DOHH2 (cell line): ENCODE results near the gene KRT6C.

Experiments
- H3F3A ChIP-seq: fragments of 200-600 bp; sonication (generic), shearing (Covaris generic); 2 replicates; pipeline ENCODE4 v1.6.0; 2016; ENCODE audit warnings: antibody characterized with exemption, mild to moderate bottlenecking; ENCODE audit not compliant: control insufficient read depth, insufficient read depth
- H3K27ac ChIP-seq: fragments of 200-600 bp; sonication (generic); 2 replicates; pipeline ENCODE4 v1.5.1; 2014; ENCODE audit warnings: low read depth, mild to moderate bottlenecking, low read length, moderate library complexity
- H3K27me3 ChIP-seq: fragments of 200-600 bp; sonication (generic); 2 replicates; pipeline ENCODE4 v1.6.1; 2014; ENCODE audit warnings: mild to moderate bottlenecking, low read length, mixed read lengths; ENCODE audit not compliant: control insufficient read depth
- H3K36me3 ChIP-seq: fragments of 200-600 bp; sonication (generic); 2 replicates; pipeline ENCODE4 v1.6.1; 2014; ENCODE audit warnings: mild to moderate bottlenecking, low read length, moderate library complexity, mixed read lengths; ENCODE audit not compliant: control insufficient read depth
- H3K4me1 ChIP-seq: fragments of 200-600 bp; sonication (generic); 2 replicates; pipeline ENCODE4 v1.6.1; 2014; ENCODE audit warnings: mild to moderate bottlenecking, low read length, mixed read lengths; ENCODE audit not compliant: control insufficient read depth
- H3K4me2 ChIP-seq: fragments of 200-600 bp; sonication (generic); 2 replicates; pipeline ENCODE4 v1.6.0; 2014; ENCODE audit warnings: mild to moderate bottlenecking, low read length, moderate library complexity
- H3K4me3 ChIP-seq: fragments of 200-600 bp; sonication (generic); 2 replicates; pipeline ENCODE4 v1.5.1; 2014; ENCODE audit warnings: mild to moderate bottlenecking, low read length, mixed read lengths
- H3K79me2 ChIP-seq: fragments of 200-600 bp; sonication (generic); 2 replicates; pipeline ENCODE4 v1.6.1; 2014; ENCODE audit warnings: mild to moderate bottlenecking, low read length, mixed read lengths; ENCODE audit not compliant: control insufficient read depth
- H3K9me2 ChIP-seq: fragments of 200-600 bp; sonication (generic); replicated peaks from 2 replicates; pipeline ENCODE4 v1.6.1; 2014; ENCODE audit warnings: mild to moderate bottlenecking, low read length, mixed read lengths; ENCODE audit not compliant: control insufficient read depth
- H3K9me3 ChIP-seq: fragments of 200-600 bp; sonication (generic); 2 replicates; pipeline ENCODE4 v1.6.1; 2014; ENCODE audit warnings: antibody characterized with exemption, low read length, mixed read lengths; ENCODE audit not compliant: control insufficient read depth, insufficient read depth
- H4K20me1 ChIP-seq: fragments of 200-600 bp; sonication (generic); 2 replicates; pipeline ENCODE4 v1.6.0; 2014; ENCODE audit warnings: low read depth, mild to moderate bottlenecking, antibody characterized with exemption, low read length, moderate library complexity; ENCODE audit not compliant: control insufficient read depth, insufficient read depth
- CTCF ChIP-seq: fragments of 200-600 bp; sonication (generic); IDR thresholded peaks from one replicate; pipeline ENCODE4 v1.5.1; 2014; ENCODE audit warnings: antibody characterized with exemption, mild to moderate bottlenecking, low read depth, low read length; ENCODE audit not compliant: poor library complexity, severe bottlenecking
- EZH2phosphoT487 ChIP-seq: fragments of 200-600 bp; sonication (generic); IDR thresholded peaks from 2 replicates; pipeline ENCODE4 v1.6.1; 2017; ENCODE audit warnings: borderline replicate concordance, mild to moderate bottlenecking, antibody characterized with exemption, low read length, moderate library complexity, mixed read lengths

KRT6C gene

GRCh38 chr12:52461693-52462092 lies 11.9 kb downstream of the KRT6C start:
- Histone ChIP-seq H3F3A (no peaks in the 10 kb centered on the region), H3K79me2 (no peaks in the 10 kb centered on the region), H3K4me1 (no peaks in the 10 kb centered on the region), H3K4me3 (no peak overlapping the region), H4K20me1 (no peaks in the 10 kb centered on the region), H3K9me3 (no peaks in the 10 kb centered on the region), H3K4me2 (no peak overlapping the region), H3K27me3 (peaks cover 11% of the 10 kb centered on the region), H3K36me3 (no peaks in the 10 kb centered on the region), H3K27ac (no peak overlapping the region), H3K9me2 (no peaks in the 10 kb centered on the region)
- no peak for TF ChIP-seq CTCF
- TF ChIP-seq EZH2phosphoT487 = no peak

- Histone ChIP-seq H3K27ac (no peak overlapping the region), H3K4me2 (no peak overlapping the region), H3F3A (no peaks in the 10 kb centered on the region), H3K27me3 (peaks cover 18% of the 10 kb centered on the region), H3K4me3 (no peak overlapping the region), H3K36me3 (no peaks in the 10 kb centered on the region), H3K9me2 (no peaks in the 10 kb centered on the region), H3K4me1 (no peaks in the 10 kb centered on the region), H3K79me2 (no peaks in the 10 kb centered on the region), H4K20me1 (no peaks in the 10 kb centered on the region), H3K9me3 (no peaks in the 10 kb centered on the region)
- no peak for TF ChIP-seq EZH2phosphoT487
- no peak for TF ChIP-seq CTCF
Observed at GRCh38 chr12:52458861-52459260, 14.7 kb downstream of the KRT6C start.

GRCh38 chr12:52455821-52456220 lies 17.8 kb downstream of the KRT6C start:
- no peak overlapping the region for H3K4me2 ChIP-seq
- H3K27me3 ChIP-seq = peaks cover 10% of the 10 kb centered on the region
- no peak overlapping the region for H3K4me3 ChIP-seq
- no peaks in the 10 kb centered on the region for H3K9me3 ChIP-seq
- H3K27ac ChIP-seq = no peak overlapping the region
- H3K79me2 ChIP-seq = no peaks in the 10 kb centered on the region
- no peaks in the 10 kb centered on the region for H3K4me1 ChIP-seq
- TF ChIP-seq CTCF (no peak), EZH2phosphoT487 (no peak)
- no peaks in the 10 kb centered on the region for H3K9me2 ChIP-seq
- no peaks in the 10 kb centered on the region for H4K20me1 ChIP-seq
- no peaks in the 10 kb centered on the region for H3K36me3 ChIP-seq
- no peaks in the 10 kb centered on the region for H3F3A ChIP-seq
